GM23338 (cell line): Measurements from ENCODE around the gene OBSL1. TPM values are rescaled to one million over a fixed set of nuclear protein-coding genes. Genes with fewer than 3 reads are reported as not detected.

ENCODE experiments used
- ATAC-seq: fragments of 200-7000 bp; cut with Tn5 transposase; 3 replicates; pipeline ENCODE4 v1.9.1; 2020
- DNase-seq: peaks from one replicate; pipeline ENCODE4 v3.0.0-alpha.2; 2015; ENCODE audit warnings: low spot score
- H2AFZ ChIP-seq: fragments of 200-600 bp; sonication (generic); 2 replicates; pipeline ENCODE4 v1.8.0; 2016; ENCODE audit warnings: antibody characterized with exemption, mild to moderate bottlenecking, moderate library complexity
- H3F3A ChIP-seq: fragments of 200-600 bp; sonication (generic); replicated peaks from 2 replicates; pipeline ENCODE4 v1.8.0; 2017; ENCODE audit warnings: antibody characterized with exemption, mixed run types, low read depth
- H3K27ac ChIP-seq: fragments of 200-600 bp; sonication (generic); 2 replicates; pipeline ENCODE4 v1.6.1; 2016; ENCODE audit warnings: low read depth
- H3K27me3 ChIP-seq: fragments of 200-600 bp; sonication (generic); 2 replicates; pipeline ENCODE4 v1.8.0; 2016; ENCODE audit warnings: mild to moderate bottlenecking, mixed run types, moderate library complexity; ENCODE audit not compliant: insufficient read depth
- H3K36me3 ChIP-seq: fragments of 200-600 bp; sonication (generic); 2 replicates; pipeline ENCODE4 v1.8.0; 2016; ENCODE audit warnings: mild to moderate bottlenecking; ENCODE audit not compliant: insufficient read depth
- H3K4me1 ChIP-seq: fragments of 200-600 bp; sonication (generic); 2 replicates; pipeline ENCODE4 v1.8.0; 2016; ENCODE audit warnings: mild to moderate bottlenecking, moderate library complexity; ENCODE audit not compliant: insufficient read depth
- H3K4me2 ChIP-seq: fragments of 200-600 bp; sonication (generic); 2 replicates; pipeline ENCODE4 v1.7.1; 2017; ENCODE audit warnings: mixed run types
- H3K4me3 ChIP-seq: fragments of 200-600 bp; sonication (generic); 2 replicates; pipeline ENCODE4 v1.6.1; 2016; ENCODE audit warnings: mixed run types
- H3K79me2 ChIP-seq: fragments of 200-600 bp; sonication (generic); replicated peaks from 2 replicates; pipeline ENCODE4 v1.8.0; 2017; ENCODE audit warnings: mild to moderate bottlenecking; ENCODE audit not compliant: insufficient read depth
- H3K9me2 ChIP-seq: fragments of 200-600 bp; sonication (generic); 2 replicates; pipeline ENCODE4 v1.8.0; 2017; ENCODE audit not compliant: insufficient read depth
- H4K20me1 ChIP-seq: fragments of 200-600 bp; sonication (generic); replicated peaks from 2 replicates; pipeline ENCODE4 v1.8.0; 2017; ENCODE audit warnings: mild to moderate bottlenecking; ENCODE audit not compliant: insufficient read depth
- H3K27ac Mint-ChIP-seq: 2 replicates; pipeline ENCODE4 v1.8.0; 2020; ENCODE audit warnings: inconsistent platforms, mild to moderate bottlenecking, moderate library complexity, mixed read lengths
- H3K27me3 Mint-ChIP-seq: 3 replicates; pipeline ENCODE4 v1.8.0; 2022; ENCODE audit warnings: low read depth, mild to moderate bottlenecking, moderate library complexity, mixed read lengths, inconsistent platforms; ENCODE audit not compliant: insufficient read depth, poor library complexity
- H3K36me3 Mint-ChIP-seq: 3 replicates; pipeline ENCODE4 v1.8.0; 2021; ENCODE audit warnings: low read depth, mild to moderate bottlenecking, inconsistent platforms, moderate library complexity, mixed read lengths
- H3K4me1 Mint-ChIP-seq: 3 replicates; pipeline ENCODE4 v1.8.0; 2020; ENCODE audit warnings: mild to moderate bottlenecking, inconsistent platforms, mixed read lengths
- H3K4me3 Mint-ChIP-seq: 3 replicates; pipeline ENCODE4 v1.8.0; 2021; ENCODE audit warnings: moderate library complexity, mild to moderate bottlenecking, inconsistent platforms, mixed read lengths
- H3K9me3 Mint-ChIP-seq: 3 replicates; pipeline ENCODE4 v1.8.0; 2020; ENCODE audit warnings: moderate library complexity, mild to moderate bottlenecking, inconsistent platforms, mixed read lengths
- NANOG ChIP-seq: IDR thresholded peaks from 2 replicates; pipeline ENCODE4 v1.6.1; 2016; ENCODE audit warnings: antibody characterized with exemption, borderline replicate concordance
- polyA plus RNA-seq: library from polyadenylated mRNA; unstranded; fragments of >200 nt; fragmentation: Nextera tagmentation; extraction: Ambion mirVana; gene quantifications from 2 replicates; pipeline ENCODE4 v1.2.1, GENCODE V29; 2016
- total RNA-seq: library from RNA; depleted of rRNA; stranded (reverse); fragments of >200 nt; shearing (Covaris generic); gene quantifications from 2 replicates; pipeline ENCODE4 v1.2.3, GENCODE V29; 2014
- TF ChIP-seq, protein P1 (sequence below): fragments of 250-450 bp; sonication (Bioruptor Pico); IDR thresholded peaks from 2 replicates; pipeline ENCODE4 v1.5.0; 2020; ENCODE audit warnings: mild to moderate bottlenecking, moderate library complexity
- TF ChIP-seq, protein P2 (sequence below), 2 experiments: fragments of 200-600 bp in 1 of 2; sonication (generic) in 1 of 2; conservative IDR thresholded peaks; 2 replicates each; pipeline versions ENCODE4 v1.5.1 to v1.6.1; 2016 to 2017; ENCODE audit warnings: antibody characterized with exemption in 2 of 2, low read depth in 2 of 2, mild to moderate bottlenecking in 2 of 2, moderate library complexity in 1 of 2
- TF ChIP-seq, protein P3 (sequence below): IDR thresholded peaks from 2 replicates; pipeline ENCODE4 v1.6.1; 2016; ENCODE audit warnings: antibody characterized with exemption

Gene OBSL1
- total and polyA plus RNA-seq, 2 experiments from 2014 or later = 94.9 to 207 TPM

DNA sequence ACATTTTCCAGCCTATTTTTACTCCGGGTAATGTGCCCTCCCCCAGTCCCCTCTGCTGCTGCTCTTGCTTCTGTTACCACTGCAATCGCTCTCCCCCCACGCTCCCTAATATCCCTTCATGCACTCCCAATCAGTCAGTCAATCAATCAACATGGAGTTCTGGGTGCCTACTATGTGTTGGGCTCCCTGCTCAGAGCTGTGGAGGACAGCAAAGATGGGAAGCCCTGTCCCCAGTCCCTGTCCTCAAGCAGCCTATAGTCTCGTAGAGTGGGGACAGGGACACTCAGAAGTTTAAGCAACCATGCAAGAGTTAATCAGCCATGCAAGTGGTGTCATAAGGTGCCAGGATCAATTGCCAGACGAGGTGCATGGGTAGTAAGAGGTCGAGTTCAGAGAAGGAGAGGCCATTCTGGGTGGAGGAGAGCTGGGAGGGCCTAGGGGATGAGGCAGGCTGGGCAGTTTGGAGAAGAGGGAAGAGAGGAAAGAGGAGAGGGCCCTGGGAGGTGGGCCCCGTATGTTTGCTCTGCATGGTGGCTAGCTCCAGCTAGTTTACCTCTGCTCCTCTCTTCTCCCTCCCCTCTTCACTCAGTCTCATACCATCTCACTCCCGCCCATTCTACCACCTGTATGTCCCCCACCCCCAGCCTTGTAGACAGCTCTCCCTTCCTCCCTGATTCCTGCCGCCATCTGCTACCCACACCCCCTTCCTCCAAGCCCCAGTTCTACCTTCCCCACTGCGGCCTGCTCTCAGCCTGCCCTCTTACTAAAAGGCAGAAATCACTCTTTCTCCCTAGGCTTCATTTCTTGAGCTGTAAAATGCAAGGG is 53.2 kb downstream of the OBSL1 start (continued):
- TF ChIP-seq, protein P1, sequence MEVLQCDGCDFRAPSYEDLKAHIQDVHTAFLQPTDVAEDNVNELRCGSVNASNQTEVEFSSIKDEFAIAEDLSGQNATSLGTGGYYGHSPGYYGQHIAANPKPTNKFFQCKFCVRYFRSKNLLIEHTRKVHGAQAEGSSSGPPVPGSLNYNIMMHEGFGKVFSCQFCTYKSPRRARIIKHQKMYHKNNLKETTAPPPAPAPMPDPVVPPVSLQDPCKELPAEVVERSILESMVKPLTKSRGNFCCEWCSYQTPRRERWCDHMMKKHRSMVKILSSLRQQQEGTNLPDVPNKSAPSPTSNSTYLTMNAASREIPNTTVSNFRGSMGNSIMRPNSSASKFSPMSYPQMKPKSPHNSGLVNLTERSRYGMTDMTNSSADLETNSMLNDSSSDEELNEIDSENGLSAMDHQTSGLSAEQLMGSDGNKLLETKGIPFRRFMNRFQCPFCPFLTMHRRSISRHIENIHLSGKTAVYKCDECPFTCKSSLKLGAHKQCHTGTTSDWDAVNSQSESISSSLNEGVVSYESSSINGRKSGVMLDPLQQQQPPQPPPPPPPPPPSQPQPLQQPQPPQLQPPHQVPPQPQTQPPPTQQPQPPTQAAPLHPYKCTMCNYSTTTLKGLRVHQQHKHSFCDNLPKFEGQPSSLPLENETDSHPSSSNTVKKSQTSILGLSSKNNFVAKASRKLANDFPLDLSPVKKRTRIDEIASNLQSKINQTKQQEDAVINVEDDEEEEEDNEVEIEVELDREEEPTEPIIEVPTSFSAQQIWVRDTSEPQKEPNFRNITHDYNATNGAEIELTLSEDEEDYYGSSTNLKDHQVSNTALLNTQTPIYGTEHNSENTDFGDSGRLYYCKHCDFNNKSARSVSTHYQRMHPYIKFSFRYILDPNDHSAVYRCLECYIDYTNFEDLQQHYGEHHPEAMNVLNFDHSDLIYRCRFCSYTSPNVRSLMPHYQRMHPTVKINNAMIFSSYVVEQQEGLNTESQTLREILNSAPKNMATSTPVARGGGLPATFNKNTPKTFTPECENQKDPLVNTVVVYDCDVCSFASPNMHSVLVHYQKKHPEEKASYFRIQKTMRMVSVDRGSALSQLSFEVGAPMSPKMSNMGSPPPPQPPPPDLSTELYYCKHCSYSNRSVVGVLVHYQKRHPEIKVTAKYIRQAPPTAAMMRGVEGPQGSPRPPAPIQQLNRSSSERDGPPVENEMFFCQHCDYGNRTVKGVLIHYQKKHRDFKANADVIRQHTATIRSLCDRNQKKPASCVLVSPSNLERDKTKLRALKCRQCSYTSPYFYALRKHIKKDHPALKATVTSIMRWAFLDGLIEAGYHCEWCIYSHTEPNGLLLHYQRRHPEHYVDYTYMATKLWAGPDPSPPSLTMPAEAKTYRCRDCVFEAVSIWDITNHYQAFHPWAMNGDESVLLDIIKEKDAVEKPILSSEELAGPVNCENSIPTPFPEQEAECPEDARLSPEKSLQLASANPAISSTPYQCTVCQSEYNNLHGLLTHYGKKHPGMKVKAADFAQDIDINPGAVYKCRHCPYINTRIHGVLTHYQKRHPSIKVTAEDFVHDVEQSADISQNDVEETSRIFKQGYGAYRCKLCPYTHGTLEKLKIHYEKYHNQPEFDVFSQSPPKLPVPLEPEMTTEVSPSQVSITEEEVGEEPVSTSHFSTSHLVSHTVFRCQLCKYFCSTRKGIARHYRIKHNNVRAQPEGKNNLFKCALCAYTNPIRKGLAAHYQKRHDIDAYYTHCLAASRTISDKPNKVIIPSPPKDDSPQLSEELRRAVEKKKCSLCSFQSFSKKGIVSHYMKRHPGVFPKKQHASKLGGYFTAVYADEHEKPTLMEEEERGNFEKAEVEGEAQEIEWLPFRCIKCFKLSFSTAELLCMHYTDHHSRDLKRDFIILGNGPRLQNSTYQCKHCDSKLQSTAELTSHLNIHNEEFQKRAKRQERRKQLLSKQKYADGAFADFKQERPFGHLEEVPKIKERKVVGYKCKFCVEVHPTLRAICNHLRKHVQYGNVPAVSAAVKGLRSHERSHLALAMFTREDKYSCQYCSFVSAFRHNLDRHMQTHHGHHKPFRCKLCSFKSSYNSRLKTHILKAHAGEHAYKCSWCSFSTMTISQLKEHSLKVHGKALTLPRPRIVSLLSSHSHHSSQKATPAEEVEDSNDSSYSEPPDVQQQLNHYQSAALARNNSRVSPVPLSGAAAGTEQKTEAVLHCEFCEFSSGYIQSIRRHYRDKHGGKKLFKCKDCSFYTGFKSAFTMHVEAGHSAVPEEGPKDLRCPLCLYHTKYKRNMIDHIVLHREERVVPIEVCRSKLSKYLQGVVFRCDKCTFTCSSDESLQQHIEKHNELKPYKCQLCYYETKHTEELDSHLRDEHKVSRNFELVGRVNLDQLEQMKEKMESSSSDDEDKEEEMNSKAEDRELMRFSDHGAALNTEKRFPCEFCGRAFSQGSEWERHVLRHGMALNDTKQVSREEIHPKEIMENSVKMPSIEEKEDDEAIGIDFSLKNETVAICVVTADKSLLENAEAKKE (CRISPR knock-in tag) = no peak
- TF ChIP-seq, protein P2, sequence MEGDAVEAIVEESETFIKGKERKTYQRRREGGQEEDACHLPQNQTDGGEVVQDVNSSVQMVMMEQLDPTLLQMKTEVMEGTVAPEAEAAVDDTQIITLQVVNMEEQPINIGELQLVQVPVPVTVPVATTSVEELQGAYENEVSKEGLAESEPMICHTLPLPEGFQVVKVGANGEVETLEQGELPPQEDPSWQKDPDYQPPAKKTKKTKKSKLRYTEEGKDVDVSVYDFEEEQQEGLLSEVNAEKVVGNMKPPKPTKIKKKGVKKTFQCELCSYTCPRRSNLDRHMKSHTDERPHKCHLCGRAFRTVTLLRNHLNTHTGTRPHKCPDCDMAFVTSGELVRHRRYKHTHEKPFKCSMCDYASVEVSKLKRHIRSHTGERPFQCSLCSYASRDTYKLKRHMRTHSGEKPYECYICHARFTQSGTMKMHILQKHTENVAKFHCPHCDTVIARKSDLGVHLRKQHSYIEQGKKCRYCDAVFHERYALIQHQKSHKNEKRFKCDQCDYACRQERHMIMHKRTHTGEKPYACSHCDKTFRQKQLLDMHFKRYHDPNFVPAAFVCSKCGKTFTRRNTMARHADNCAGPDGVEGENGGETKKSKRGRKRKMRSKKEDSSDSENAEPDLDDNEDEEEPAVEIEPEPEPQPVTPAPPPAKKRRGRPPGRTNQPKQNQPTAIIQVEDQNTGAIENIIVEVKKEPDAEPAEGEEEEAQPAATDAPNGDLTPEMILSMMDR (conservative IDR thresholded peaks at IDR 0.05; ENCODE audit: low read depth in 2 of 2) = no peak
- TF ChIP-seq, protein P3, sequence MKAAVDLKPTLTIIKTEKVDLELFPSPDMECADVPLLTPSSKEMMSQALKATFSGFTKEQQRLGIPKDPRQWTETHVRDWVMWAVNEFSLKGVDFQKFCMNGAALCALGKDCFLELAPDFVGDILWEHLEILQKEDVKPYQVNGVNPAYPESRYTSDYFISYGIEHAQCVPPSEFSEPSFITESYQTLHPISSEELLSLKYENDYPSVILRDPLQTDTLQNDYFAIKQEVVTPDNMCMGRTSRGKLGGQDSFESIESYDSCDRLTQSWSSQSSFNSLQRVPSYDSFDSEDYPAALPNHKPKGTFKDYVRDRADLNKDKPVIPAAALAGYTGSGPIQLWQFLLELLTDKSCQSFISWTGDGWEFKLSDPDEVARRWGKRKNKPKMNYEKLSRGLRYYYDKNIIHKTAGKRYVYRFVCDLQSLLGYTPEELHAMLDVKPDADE = no peak
- no peak for TF ChIP-seq NANOG

DNA sequence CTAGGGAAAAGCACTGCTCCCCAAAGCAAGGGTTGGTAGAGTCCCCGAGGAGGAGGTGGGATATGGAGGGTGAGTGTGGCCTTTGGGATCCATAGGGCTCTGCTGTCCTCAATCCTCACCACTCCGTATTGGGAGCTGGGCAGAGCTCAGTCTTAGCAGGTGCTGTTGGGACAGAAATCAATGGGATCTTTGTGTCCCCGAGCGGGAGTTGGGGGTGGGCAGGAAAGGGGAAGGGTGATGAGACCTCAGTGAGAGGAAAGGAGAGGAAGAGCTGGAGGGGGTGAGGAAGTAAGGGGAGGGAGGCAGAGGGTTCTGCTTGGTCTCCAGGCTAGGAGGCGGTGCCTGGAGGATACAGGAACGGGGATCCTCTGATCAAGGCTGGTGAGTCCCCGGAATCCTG is 54.5 kb downstream of the OBSL1 start:
- peaks cover 53% of the 10 kb centered on the region for H3K27me3 Mint-ChIP-seq
- Histone ChIP-seq H3K4me3 (no peak overlapping the region), H3K9me2 (no peaks in the 10 kb centered on the region), H3K4me1 (peaks cover 42% of the 10 kb centered on the region), H3K36me3 (no peaks in the 10 kb centered on the region), H3F3A (peaks cover 3% of the 10 kb centered on the region), H3K4me2 (no peak overlapping the region), H4K20me1 (no peaks in the 10 kb centered on the region), H3K27ac (no peak overlapping the region), H2AFZ (no peak overlapping the region), H3K79me2 (no peaks in the 10 kb centered on the region), H3K27me3 (peaks cover 71% of the 10 kb centered on the region)
- ATAC-seq (no peak), DNase-seq (no peak)
- H3K9me3 Mint-ChIP-seq = no peaks in the 10 kb centered on the region
- H3K4me1 Mint-ChIP-seq = peaks cover 74% of the 10 kb centered on the region
- H3K36me3 Mint-ChIP-seq = no peaks in the 10 kb centered on the region
- no peak overlapping the region for H3K27ac Mint-ChIP-seq
- no peak overlapping the region for H3K4me3 Mint-ChIP-seq
- TF ChIP-seq, protein P1 (CRISPR knock-in tag) = no peak
- no peak for TF ChIP-seq NANOG
